ENCODE data around the gene RBMS1. TPM values are rescaled to one million over a fixed set of nuclear protein-coding genes. Genes with fewer than 3 reads are reported as not detected.
"Not testable (repeated sequence)": the region's sequence is repeated elsewhere in the genome, so short reads cannot be mapped to it uniquely, and the experiment has no call there.

Gene RBMS1
- total RNA-seq, 2 donors from 2014 or later = 45.0 to 62.1 TPM

- Mint-ChIP-seq H3K4me1 (peaks cover 49% of the 10 kb centered on the region), H3K36me3 (ENCODE audit: low read depth) (peaks cover 29% of the 10 kb centered on the region), H3K27ac (peak overlapping the region; percentile 93), H3K27me3 (no peaks in the 10 kb centered on the region), H3K4me3 (peak overlapping the region; percentile 83), H3K9me3 (peaks cover 4% of the 10 kb centered on the region)
- ATAC-seq (replicated peaks) = peak; percentile 59
Observed at GRCh38 chr2:160427629-160428404, 65.8 kb downstream of the RBMS1 start.

GRCh38 chr2:160426604-160427003, 67.0 kb downstream of the RBMS1 start:
- Mint-ChIP-seq H3K27me3 (no peaks in the 10 kb centered on the region), H3K9me3 (peaks cover 4% of the 10 kb centered on the region), H3K4me1 (peaks cover 50% of the 10 kb centered on the region), H3K27ac (peak overlapping the region; percentile 62), H3K4me3 (peak overlapping the region; percentile 41), H3K36me3 (ENCODE audit: low read depth) (peaks cover 27% of the 10 kb centered on the region)
- no peak for ATAC-seq (replicated peaks)

GRCh38 chr2:160425434-160426151, 68.0 kb downstream of the RBMS1 start:
- peak; percentile 64 for ATAC-seq (replicated peaks)
- Mint-ChIP-seq H3K27ac (peak overlapping the region; percentile 62), H3K27me3 (no peaks in the 10 kb centered on the region), H3K36me3 (ENCODE audit: low read depth) (peaks cover 25% of the 10 kb centered on the region), H3K9me3 (peaks cover 4% of the 10 kb centered on the region), H3K4me1 (peaks cover 46% of the 10 kb centered on the region), H3K4me3 (peak overlapping the region; percentile 41)

- Mint-ChIP-seq H3K36me3 (ENCODE audit: low read depth) (peaks cover 14% of the 10 kb centered on the region), H3K4me1 (peaks cover 48% of the 10 kb centered on the region), H3K27me3 (no peaks in the 10 kb centered on the region), H3K27ac (peak overlapping the region; percentile 60), H3K4me3 (peak overlapping the region; percentile 35), H3K9me3 (no peaks in the 10 kb centered on the region)
- ATAC-seq (replicated peaks) = no peak
Observed at GRCh38 chr2:160423126-160423525, 70.5 kb downstream of the RBMS1 start.

- not testable (repeated sequence) for H3K9me3 Mint-ChIP-seq, H3K27me3 Mint-ChIP-seq
- Mint-ChIP-seq H3K4me3 (peak overlapping the region; percentile 35), H3K4me1 (peaks cover 48% of the 10 kb centered on the region), H3K27ac (peak overlapping the region; percentile 60), H3K36me3 (ENCODE audit: low read depth) (peaks cover 11% of the 10 kb centered on the region)
- peak; percentile 19 for ATAC-seq (replicated peaks)
Observed at GRCh38 chr2:160421646-160422501, 71.7 kb downstream of the RBMS1 start.

GRCh38 chr2:160420711-160421110, 72.9 kb downstream of the RBMS1 start:
- peak overlapping the region; percentile 53 for H3K27ac Mint-ChIP-seq
- H3K36me3 Mint-ChIP-seq (ENCODE audit: low read depth) = peaks cover 11% of the 10 kb centered on the region
- peaks cover 38% of the 10 kb centered on the region for H3K4me1 Mint-ChIP-seq
- H3K27me3 Mint-ChIP-seq = no peaks in the 10 kb centered on the region
- peak overlapping the region; percentile 32 for H3K4me3 Mint-ChIP-seq
- ATAC-seq (replicated peaks) = no peak
- no peaks in the 10 kb centered on the region for H3K9me3 Mint-ChIP-seq

GRCh38 chr2:160419776-160420505, 73.7 kb downstream of the RBMS1 start:
- H3K4me3 Mint-ChIP-seq = peak overlapping the region; percentile 32

GRCh38 chr2:160418853-160419252, 74.8 kb downstream of the RBMS1 start:
- Mint-ChIP-seq H3K4me3 (peak overlapping the region; percentile 72), H3K36me3 (ENCODE audit: low read depth) (peaks cover 11% of the 10 kb centered on the region), H3K4me1 (peaks cover 33% of the 10 kb centered on the region), H3K27me3 (no peaks in the 10 kb centered on the region), H3K27ac (peak overlapping the region; percentile 91), H3K9me3 (no peaks in the 10 kb centered on the region)
- no peak for ATAC-seq (replicated peaks)

More at GRCh38 chr2:160419776-160420505, 73.7 kb downstream of the RBMS1 start:
- Mint-ChIP-seq H3K9me3 (no peaks in the 10 kb centered on the region), H3K27me3 (no peaks in the 10 kb centered on the region), H3K4me1 (peaks cover 33% of the 10 kb centered on the region), H3K36me3 (ENCODE audit: low read depth) (peaks cover 11% of the 10 kb centered on the region), H3K27ac (peak overlapping the region; percentile 53)
- no peak for ATAC-seq (replicated peaks)

- peak overlapping the region; percentile 91 for H3K27ac Mint-ChIP-seq
- peaks cover 11% of the 10 kb centered on the region for H3K36me3 Mint-ChIP-seq (ENCODE audit: low read depth)
- no peaks in the 10 kb centered on the region for H3K9me3 Mint-ChIP-seq
- peak overlapping the region; percentile 72 for H3K4me3 Mint-ChIP-seq
- ATAC-seq (replicated peaks) = no peak
- peaks cover 33% of the 10 kb centered on the region for H3K4me1 Mint-ChIP-seq
- no peaks in the 10 kb centered on the region for H3K27me3 Mint-ChIP-seq
Observed at GRCh38 chr2:160418398-160418765, 75.2 kb downstream of the RBMS1 start.

- H3K4me1 Mint-ChIP-seq = peaks cover 31% of the 10 kb centered on the region
- no peaks in the 10 kb centered on the region for H3K27me3 Mint-ChIP-seq
- H3K9me3 Mint-ChIP-seq = no peaks in the 10 kb centered on the region
- peak overlapping the region; percentile 91 for H3K27ac Mint-ChIP-seq
- H3K4me3 Mint-ChIP-seq = peak overlapping the region; percentile 72
- H3K36me3 Mint-ChIP-seq (ENCODE audit: low read depth) = peaks cover 11% of the 10 kb centered on the region
- peak; percentile 87 for ATAC-seq (replicated peaks)
Observed at GRCh38 chr2:160417745-160418397, 75.7 kb downstream of the RBMS1 start.

- Mint-ChIP-seq H3K4me3 (no peak overlapping the region), H3K9me3 (no peaks in the 10 kb centered on the region), H3K27ac (peak overlapping the region; percentile 5), H3K4me1 (peaks cover 34% of the 10 kb centered on the region), H3K27me3 (no peaks in the 10 kb centered on the region), H3K36me3 (ENCODE audit: low read depth) (no peaks in the 10 kb centered on the region)
- ATAC-seq (replicated peaks) = no peak
Observed at GRCh38 chr2:160415991-160416390, 77.6 kb downstream of the RBMS1 start.

GRCh38 chr2:160411955-160412354, 81.7 kb downstream of the RBMS1 start:
- peak; percentile 3 for ATAC-seq (replicated peaks)
- H3K9me3 Mint-ChIP-seq = no peaks in the 10 kb centered on the region
- peak overlapping the region; percentile 76 for H3K27ac Mint-ChIP-seq
- peaks cover 41% of the 10 kb centered on the region for H3K4me1 Mint-ChIP-seq
- H3K27me3 Mint-ChIP-seq = no peaks in the 10 kb centered on the region
- H3K36me3 Mint-ChIP-seq (ENCODE audit: low read depth) = peaks cover 1% of the 10 kb centered on the region
- peak overlapping the region; percentile 75 for H3K4me3 Mint-ChIP-seq

- peak overlapping the region; percentile 76 for H3K27ac Mint-ChIP-seq
- H3K27me3 Mint-ChIP-seq = no peaks in the 10 kb centered on the region
- H3K36me3 Mint-ChIP-seq (ENCODE audit: low read depth) = peaks cover 6% of the 10 kb centered on the region
- ATAC-seq (replicated peaks) = peak; percentile 74
- no peaks in the 10 kb centered on the region for H3K9me3 Mint-ChIP-seq
- peaks cover 48% of the 10 kb centered on the region for H3K4me1 Mint-ChIP-seq
- peak overlapping the region; percentile 75 for H3K4me3 Mint-ChIP-seq
Observed at GRCh38 chr2:160411167-160411566, 82.4 kb downstream of the RBMS1 start.
